ENCODE results near the gene CXCL8. TPM values are rescaled to one million over a fixed set of nuclear protein-coding genes. Genes with fewer than 3 reads are reported as not detected.

CXCL8 gene
- total RNA-seq, 2 donors from 2014 or later = 0.89 to 4.7 TPM

DNA sequence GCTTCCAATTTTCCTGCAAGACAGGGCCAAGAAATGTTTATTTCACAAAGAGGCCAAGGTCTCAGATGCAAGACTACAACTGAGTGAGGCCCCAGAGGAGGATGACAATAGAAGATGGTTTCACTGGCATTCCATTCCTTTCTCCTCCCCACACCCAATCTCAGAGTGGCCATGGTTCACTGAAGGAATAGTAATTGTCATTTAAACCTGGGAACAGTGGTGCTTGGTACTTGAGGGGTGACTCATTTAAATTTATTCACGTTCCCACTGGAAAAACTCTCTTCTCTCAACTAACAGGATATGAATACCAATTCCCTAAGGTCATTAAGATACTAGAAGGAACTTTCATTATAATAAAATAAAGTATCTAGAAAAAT, 35.3 kb upstream of the CXCL8 start:
- TF ChIP-seq, protein P1, sequence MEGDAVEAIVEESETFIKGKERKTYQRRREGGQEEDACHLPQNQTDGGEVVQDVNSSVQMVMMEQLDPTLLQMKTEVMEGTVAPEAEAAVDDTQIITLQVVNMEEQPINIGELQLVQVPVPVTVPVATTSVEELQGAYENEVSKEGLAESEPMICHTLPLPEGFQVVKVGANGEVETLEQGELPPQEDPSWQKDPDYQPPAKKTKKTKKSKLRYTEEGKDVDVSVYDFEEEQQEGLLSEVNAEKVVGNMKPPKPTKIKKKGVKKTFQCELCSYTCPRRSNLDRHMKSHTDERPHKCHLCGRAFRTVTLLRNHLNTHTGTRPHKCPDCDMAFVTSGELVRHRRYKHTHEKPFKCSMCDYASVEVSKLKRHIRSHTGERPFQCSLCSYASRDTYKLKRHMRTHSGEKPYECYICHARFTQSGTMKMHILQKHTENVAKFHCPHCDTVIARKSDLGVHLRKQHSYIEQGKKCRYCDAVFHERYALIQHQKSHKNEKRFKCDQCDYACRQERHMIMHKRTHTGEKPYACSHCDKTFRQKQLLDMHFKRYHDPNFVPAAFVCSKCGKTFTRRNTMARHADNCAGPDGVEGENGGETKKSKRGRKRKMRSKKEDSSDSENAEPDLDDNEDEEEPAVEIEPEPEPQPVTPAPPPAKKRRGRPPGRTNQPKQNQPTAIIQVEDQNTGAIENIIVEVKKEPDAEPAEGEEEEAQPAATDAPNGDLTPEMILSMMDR (IDR thresholded peaks at IDR 0.05) = no peak
- Histone ChIP-seq H3K27me3 (no peaks in the 10 kb centered on the region), H3K9ac (ENCODE audit: low read depth in 2 of 2, low read length in 2 of 2) (no peak overlapping the region), H3K4me3 (no peak overlapping the region), H3K27ac (no peak overlapping the region), H3K9me3 (no peaks in the 10 kb centered on the region), H3K4me1 (no peaks in the 10 kb centered on the region), H3K36me3 (no peaks in the 10 kb centered on the region)
- no peak for DNase-seq
- intact Hi-C loops (cut with DNase I) = no loop called here

GRCh38 chr4:73705721-73706120, 34.6 kb upstream of the CXCL8 start:
- Histone ChIP-seq H3K4me3 (no peak overlapping the region), H3K36me3 (no peaks in the 10 kb centered on the region), H3K27ac (no peak overlapping the region), H3K4me1 (no peaks in the 10 kb centered on the region), H3K27me3 (no peaks in the 10 kb centered on the region), H3K9me3 (no peaks in the 10 kb centered on the region), H3K9ac (ENCODE audit: low read depth in 2 of 2, low read length in 2 of 2) (no peak overlapping the region)
- TF ChIP-seq, protein P1 (IDR thresholded peaks at IDR 0.05) = no peak
- intact Hi-C loops (cut with DNase I) = no loop called here
- no peak for DNase-seq

GRCh38 chr4:73706811-73707210, 33.6 kb upstream of the CXCL8 start:
- H3K9ac ChIP-seq (ENCODE audit: low read depth in 2 of 2, low read length in 2 of 2) = no peak overlapping the region
- H3K4me3 ChIP-seq = no peak overlapping the region
- intact Hi-C loops (cut with DNase I) = no loop called here
- no peaks in the 10 kb centered on the region for H3K27me3 ChIP-seq
- DNase-seq = no peak
- no peak overlapping the region for H3K27ac ChIP-seq
- H3K9me3 ChIP-seq = no peaks in the 10 kb centered on the region
- TF ChIP-seq, protein P1 (IDR thresholded peaks at IDR 0.05) = no peak
- H3K4me1 ChIP-seq = no peaks in the 10 kb centered on the region
- H3K36me3 ChIP-seq = no peaks in the 10 kb centered on the region

DNA sequence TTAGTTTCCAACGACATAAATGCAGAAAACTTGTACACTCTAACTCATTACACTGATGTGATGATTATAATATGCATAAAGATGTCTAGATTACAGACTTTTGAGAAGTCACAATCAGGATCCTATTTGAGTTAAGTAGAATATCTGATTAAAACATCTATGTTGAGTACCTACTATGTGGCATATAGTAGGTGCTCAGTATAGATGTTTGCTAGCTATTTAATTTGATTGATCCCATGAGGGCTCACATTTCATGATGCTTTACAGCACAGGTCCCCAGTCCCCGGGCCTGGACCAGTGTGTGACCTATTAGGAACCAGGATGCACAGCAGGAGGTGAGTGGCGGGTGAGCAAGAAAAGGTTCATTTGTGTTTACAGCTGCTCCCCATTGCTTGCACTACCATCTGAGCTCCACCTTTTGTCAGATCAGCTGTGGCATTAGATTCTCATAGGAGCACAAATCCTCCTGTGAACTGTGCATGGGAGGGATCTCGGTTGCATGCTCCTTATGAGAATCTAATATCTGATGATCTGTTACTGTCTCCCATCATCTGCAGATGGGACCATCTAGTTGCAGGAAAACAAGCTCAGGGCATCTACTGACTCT, 33.0 kb upstream of the CXCL8 start:
- no peaks in the 10 kb centered on the region for H3K4me1 ChIP-seq
- TF ChIP-seq, protein P1 (IDR thresholded peaks at IDR 0.05) = no peak
- no peak for DNase-seq
- H3K9ac ChIP-seq (ENCODE audit: low read depth in 2 of 2, low read length in 2 of 2) = no peak overlapping the region
- H3K27ac ChIP-seq = no peak overlapping the region
- intact Hi-C loops (cut with DNase I) = no loop called here
- H3K4me3 ChIP-seq = no peak overlapping the region
- H3K27me3 ChIP-seq = no peaks in the 10 kb centered on the region
- no peaks in the 10 kb centered on the region for H3K36me3 ChIP-seq
- H3K9me3 ChIP-seq = no peaks in the 10 kb centered on the region

- H3K27ac ChIP-seq = no peak overlapping the region
- no peaks in the 10 kb centered on the region for H3K9me3 ChIP-seq
- no peaks in the 10 kb centered on the region for H3K36me3 ChIP-seq
- H3K4me3 ChIP-seq = no peak overlapping the region
- intact Hi-C loops (cut with DNase I) = no loop called here
- H3K4me1 ChIP-seq = no peaks in the 10 kb centered on the region
- no peaks in the 10 kb centered on the region for H3K27me3 ChIP-seq
- DNase-seq = peak; percentile 68
- H3K9ac ChIP-seq (ENCODE audit: low read depth in 2 of 2, low read length in 2 of 2) = no peak overlapping the region
- TF ChIP-seq, protein P1 (IDR thresholded peaks at IDR 0.05) = no peak
These were observed 32.3 kb upstream of the CXCL8 start for GRCh38 chr4:73707918-73708577.

Data from colonic mucosa (tissue), 4 donors.